GM13977 (cell line): ENCODE results near the gene VGLL4.

Experiments used
- DNase-seq: peaks from one replicate; pipeline ENCODE4 v3.0.0; 2012; ENCODE audit warnings: low spot score
- CTCF ChIP-seq: IDR thresholded peaks from 2 replicates; pipeline ENCODE4 v1.5.1; 2012; ENCODE audit warnings: mild to moderate bottlenecking, control low read depth; ENCODE audit not compliant: insufficient read depth; ENCODE audit errors: extremely low read depth, missing control alignments
- in situ Hi-C: fragments of 300-500 bp; cut with MboI; formaldehyde crosslinking; loops from one replicate; pipeline ENCODE4 v1.12.0; 2022; ENCODE audit warnings: low sequenced_read_pairs, low pct_unique_long_range_greater_than_20kb, mixed read lengths, inconsistent platforms; ENCODE audit not compliant: unreplicated experiment

The VGLL4 gene

GRCh38 chr3:11604139-11604892, 39.4 kb downstream of the VGLL4 start:
- in situ Hi-C loops: no loop called here
- no peak for DNase-seq
- TF ChIP-seq CTCF: no peak

DNA sequence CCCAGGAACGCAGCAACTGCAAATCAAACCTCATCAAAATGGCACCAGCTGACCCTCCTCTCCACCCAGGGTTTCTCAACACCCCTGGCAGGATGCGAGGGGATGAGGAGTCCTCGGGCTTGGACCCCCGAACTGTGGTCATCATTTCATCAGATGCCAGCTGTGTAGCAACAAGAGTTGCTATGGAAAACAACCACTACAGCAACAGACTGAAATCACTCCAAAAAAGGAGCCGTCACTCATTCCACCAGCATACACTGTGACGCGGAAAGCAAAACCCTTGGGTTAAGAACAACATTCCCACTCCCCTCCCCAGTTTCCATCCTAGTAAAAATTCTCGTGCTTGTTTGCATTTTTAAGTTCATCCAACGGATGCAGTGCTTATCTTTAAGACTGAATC, 40.1 kb downstream of the VGLL4 start:
- no peak for DNase-seq
- in situ Hi-C loops: no loop called here
- TF ChIP-seq CTCF: no peak

DNA sequence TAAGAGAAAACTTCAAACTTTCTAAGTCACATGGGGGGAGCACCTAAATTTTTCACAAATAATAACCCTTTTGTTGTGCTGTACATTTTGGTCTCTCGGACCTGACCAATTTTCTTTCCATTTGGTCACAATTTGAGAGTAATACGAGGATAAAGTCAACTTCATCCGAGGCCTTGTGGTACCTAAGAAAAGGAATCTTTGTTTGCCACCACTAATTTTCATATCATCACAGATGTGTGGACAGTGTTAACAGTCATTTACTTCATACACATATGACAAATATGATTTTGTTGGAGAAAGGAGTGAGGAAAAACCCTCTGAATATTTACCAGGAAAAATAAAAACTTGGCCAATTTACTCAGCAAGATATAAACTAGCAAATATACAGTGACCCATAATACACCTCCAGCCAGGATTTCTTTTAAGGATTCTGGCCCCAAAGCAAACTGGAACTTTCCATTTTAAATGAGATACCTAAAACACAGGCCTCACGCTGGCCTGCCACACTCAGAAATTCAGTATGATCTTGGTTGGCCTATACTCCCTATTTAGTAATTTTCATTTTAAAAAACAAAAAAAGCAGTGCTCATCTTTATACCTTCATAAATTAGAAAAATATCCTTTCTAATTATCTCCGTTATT, 40.7 kb downstream of the VGLL4 start:
- no peak for TF ChIP-seq CTCF
- peak; percentile 52 for DNase-seq
- in situ Hi-C loops: no loop called here

GRCh38 chr3:11602239-11602840, 41.4 kb downstream of the VGLL4 start:
- in situ Hi-C loops: no loop called here
- no peak for DNase-seq
- no peak for TF ChIP-seq CTCF

DNA sequence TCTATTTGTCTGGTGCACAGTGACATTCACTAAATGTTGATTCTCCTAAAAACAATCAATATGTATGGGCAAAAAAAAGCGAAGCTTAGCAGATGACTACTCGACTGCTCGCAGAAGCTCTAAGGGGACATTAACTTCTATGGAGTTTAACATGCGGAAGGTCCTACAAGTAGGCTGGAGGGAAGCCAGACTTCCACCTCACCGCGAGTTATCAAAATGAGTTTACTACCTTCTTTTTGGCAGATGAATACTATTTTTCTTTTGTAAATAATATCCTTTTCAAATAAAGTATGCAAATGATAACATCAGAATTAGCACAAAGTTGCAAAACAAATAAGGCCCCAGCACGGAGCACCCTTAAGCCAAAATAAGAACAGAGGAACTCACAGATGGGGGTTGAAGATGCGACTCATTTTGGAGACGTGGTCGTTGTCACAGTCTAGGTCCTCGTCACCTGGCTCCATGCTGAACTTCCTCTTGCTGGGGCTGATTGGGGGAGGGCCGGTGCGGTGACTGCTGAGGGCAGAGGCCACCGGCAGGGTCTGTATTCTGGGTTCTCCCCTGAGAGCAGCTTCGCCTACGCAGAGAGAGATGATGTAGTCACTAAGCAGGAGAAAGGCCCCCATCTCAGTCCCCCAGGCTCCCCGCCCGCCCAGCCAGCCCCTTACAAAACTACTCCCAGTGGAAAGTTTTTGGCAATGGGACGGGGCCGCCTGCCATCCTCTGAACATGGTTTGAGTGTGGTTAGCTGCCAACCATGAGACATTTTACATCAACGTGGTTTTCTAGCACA, 42.1 kb downstream of the VGLL4 start:
- in situ Hi-C loops: no loop called here
- no peak for TF ChIP-seq CTCF
- DNase-seq: peak; percentile 82
